Activated CD8-positive, alpha-beta T cell treated with anti-CD3 and anti-CD28 coated beads for 36 hours (primary cell): Measurements from ENCODE around the gene PKD1. TPM values are rescaled to one million over a fixed set of nuclear protein-coding genes. Genes with fewer than 3 reads are reported as not detected.
A peak's percentile ranks its signal among the peaks of the same experiment; 100 is the strongest.
"Not testable (repeated sequence)": the region's sequence is repeated elsewhere in the genome, so short reads cannot be mapped to it uniquely, and the experiment has no call there.

Experiments
- ATAC-seq: fragments of 200-7000 bp; cut with Tn5 transposase; one replicate; pipeline ENCODE4 v1.10.0; 2021; ENCODE audit warnings: mild to moderate bottlenecking, moderate library complexity
- CTCF ChIA-PET: fragments of 350-600 bp; sonication (Branson Sonifier 250); formaldehyde crosslinking; loops from one replicate; lab custom pipeline; 2021; ENCODE audit warnings: antibody characterized with exemption; lab: Charles Lee
- POLR2A ChIA-PET: fragments of 350-600 bp; sonication (Branson Sonifier 250); formaldehyde crosslinking; loops from one replicate; lab custom pipeline; 2021; ENCODE audit warnings: antibody characterized with exemption; lab: Charles Lee
- DNase-seq: peaks from one replicate; pipeline ENCODE4 v3.0.0-alpha.2; 2020
- H3K27ac Mint-ChIP-seq: one replicate; pipeline ENCODE4 v1.8.0; 2021; ENCODE audit warnings: mild to moderate bottlenecking, mixed read lengths
- H3K27me3 Mint-ChIP-seq: one replicate; pipeline ENCODE4 v1.8.0; 2021; ENCODE audit warnings: mixed read lengths
- H3K36me3 Mint-ChIP-seq: one replicate; pipeline ENCODE4 v1.8.0; 2021; ENCODE audit warnings: low read depth, mixed read lengths
- H3K4me1 Mint-ChIP-seq: one replicate; pipeline ENCODE4 v1.8.0; 2021; ENCODE audit warnings: low read depth, mixed read lengths
- H3K4me3 Mint-ChIP-seq: one replicate; pipeline ENCODE4 v1.8.0; 2021; ENCODE audit warnings: mild to moderate bottlenecking, moderate library complexity, mixed read lengths
- H3K9me3 Mint-ChIP-seq: one replicate; pipeline ENCODE4 v1.8.0; 2021; ENCODE audit warnings: mixed read lengths
- intact Hi-C: fragments of 100-400 bp; cut with micrococcal nuclease; formaldehyde crosslinking; loops from one replicate; pipeline ENCODE4 v1.10.0; 2022
- total RNA-seq, 2 experiments: library from RNA; stranded (reverse); gene quantifications; one replicate each; pipeline ENCODE4 v1.2.3, GENCODE V29; 2021
- TF ChIP-seq, protein P1 (sequence below): fragments of 200-600 bp; IDR thresholded peaks from one replicate; pipeline ENCODE4 v1.8.0; 2022; ENCODE audit warnings: antibody characterized with exemption, mild to moderate bottlenecking

Gene PKD1
- total RNA-seq, 2 experiments from 2014 or later: 74.7 to 85.1 TPM

DNA sequence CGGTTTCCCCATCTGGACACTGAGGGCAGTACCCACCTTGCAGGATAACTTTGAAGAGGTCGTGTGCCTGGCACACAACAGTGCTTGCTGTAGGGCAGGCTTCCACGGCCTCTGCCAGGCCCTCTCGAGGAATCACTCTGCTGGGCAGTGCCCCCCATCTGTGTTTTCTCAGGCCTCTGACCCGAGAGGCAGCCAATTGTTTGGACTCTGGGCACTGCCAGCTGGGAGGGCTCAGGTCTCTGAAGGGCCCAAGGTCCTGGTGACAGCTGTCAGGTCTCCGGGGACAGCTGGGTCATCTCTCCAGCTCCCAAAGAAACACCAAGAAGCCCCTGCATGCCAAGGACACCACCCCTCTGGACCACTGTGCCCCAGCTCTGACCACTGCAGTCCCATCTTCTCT is 11.7 kb upstream of the PKD1 start:
- H3K9me3 Mint-ChIP-seq: no peaks in the 10 kb centered on the region
- peaks cover 16% of the 10 kb centered on the region for H3K4me1 Mint-ChIP-seq
- ChIA-PET CTCF (interaction anchor here (0.7 kb wide), 1 partner anchor 138 kb away, joined by 3 read pairs; no protein-coding TSS in a partner anchor), POLR2A (interaction anchor here (0.6 to 5.1 kb wide), 8 partner anchors 6 to 184 kb away, joined by 3 to 63 read pairs (median 3); partner anchors contain the start of genes RPS2, TBL3 and TRAF7)
- TF ChIP-seq, protein P1, sequence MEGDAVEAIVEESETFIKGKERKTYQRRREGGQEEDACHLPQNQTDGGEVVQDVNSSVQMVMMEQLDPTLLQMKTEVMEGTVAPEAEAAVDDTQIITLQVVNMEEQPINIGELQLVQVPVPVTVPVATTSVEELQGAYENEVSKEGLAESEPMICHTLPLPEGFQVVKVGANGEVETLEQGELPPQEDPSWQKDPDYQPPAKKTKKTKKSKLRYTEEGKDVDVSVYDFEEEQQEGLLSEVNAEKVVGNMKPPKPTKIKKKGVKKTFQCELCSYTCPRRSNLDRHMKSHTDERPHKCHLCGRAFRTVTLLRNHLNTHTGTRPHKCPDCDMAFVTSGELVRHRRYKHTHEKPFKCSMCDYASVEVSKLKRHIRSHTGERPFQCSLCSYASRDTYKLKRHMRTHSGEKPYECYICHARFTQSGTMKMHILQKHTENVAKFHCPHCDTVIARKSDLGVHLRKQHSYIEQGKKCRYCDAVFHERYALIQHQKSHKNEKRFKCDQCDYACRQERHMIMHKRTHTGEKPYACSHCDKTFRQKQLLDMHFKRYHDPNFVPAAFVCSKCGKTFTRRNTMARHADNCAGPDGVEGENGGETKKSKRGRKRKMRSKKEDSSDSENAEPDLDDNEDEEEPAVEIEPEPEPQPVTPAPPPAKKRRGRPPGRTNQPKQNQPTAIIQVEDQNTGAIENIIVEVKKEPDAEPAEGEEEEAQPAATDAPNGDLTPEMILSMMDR: no peak
- H3K27ac Mint-ChIP-seq: no peak overlapping the region
- H3K4me3 Mint-ChIP-seq: no peak overlapping the region
- intact Hi-C loops: no loop called here
- peaks cover 12% of the 10 kb centered on the region for H3K36me3 Mint-ChIP-seq
- no peaks in the 10 kb centered on the region for H3K27me3 Mint-ChIP-seq
- ATAC-seq (no peak), DNase-seq (no peak)

GRCh38 chr16:2145843-2146242 is 10.1 kb upstream of the PKD1 start:
- intact Hi-C loops: no loop called here
- ChIA-PET CTCF (interaction anchor here (1.4 kb wide), 1 partner anchor 9 kb away, joined by 3 read pairs; no protein-coding TSS in a partner anchor), POLR2A (interaction anchor here (1.0 to 5.1 kb wide), 3 partner anchors 8 to 137 kb away, joined by 3 to 63 read pairs (median 4); partner anchors contain the start of gene TRAF7)
- H3K27me3 Mint-ChIP-seq: no peaks in the 10 kb centered on the region
- no peak for DNase-seq
- no peaks in the 10 kb centered on the region for H3K36me3 Mint-ChIP-seq
- TF ChIP-seq, protein P1: no peak
- no peak overlapping the region for H3K4me3 Mint-ChIP-seq
- H3K4me1 Mint-ChIP-seq: peaks cover 8% of the 10 kb centered on the region
- H3K27ac Mint-ChIP-seq: no peak overlapping the region
- no peaks in the 10 kb centered on the region for H3K9me3 Mint-ChIP-seq
- no peak for ATAC-seq

GRCh38 chr16:2143878-2144485 is 8.3 kb upstream of the PKD1 start:
- Mint-ChIP-seq H3K9me3 (no peaks in the 10 kb centered on the region), H3K4me1 (peaks cover 2% of the 10 kb centered on the region), H3K36me3 (no peaks in the 10 kb centered on the region), H3K4me3 (no peak overlapping the region), H3K27me3 (no peaks in the 10 kb centered on the region), H3K27ac (no peak overlapping the region)
- CTCF ChIA-PET: interaction anchor here (0.7 kb wide), 1 partner anchor 50 kb away, joined by 3 read pairs; no protein-coding TSS in a partner anchor
- POLR2A ChIA-PET: interaction anchor here (5.1 kb wide), 1 partner anchor 10 kb away, joined by 63 read pairs; the partner anchor contains the start of gene TRAF7
- TF ChIP-seq, protein P1: no peak
- no peak for DNase-seq
- intact Hi-C loops: no loop called here
- ATAC-seq: no peak

DNA sequence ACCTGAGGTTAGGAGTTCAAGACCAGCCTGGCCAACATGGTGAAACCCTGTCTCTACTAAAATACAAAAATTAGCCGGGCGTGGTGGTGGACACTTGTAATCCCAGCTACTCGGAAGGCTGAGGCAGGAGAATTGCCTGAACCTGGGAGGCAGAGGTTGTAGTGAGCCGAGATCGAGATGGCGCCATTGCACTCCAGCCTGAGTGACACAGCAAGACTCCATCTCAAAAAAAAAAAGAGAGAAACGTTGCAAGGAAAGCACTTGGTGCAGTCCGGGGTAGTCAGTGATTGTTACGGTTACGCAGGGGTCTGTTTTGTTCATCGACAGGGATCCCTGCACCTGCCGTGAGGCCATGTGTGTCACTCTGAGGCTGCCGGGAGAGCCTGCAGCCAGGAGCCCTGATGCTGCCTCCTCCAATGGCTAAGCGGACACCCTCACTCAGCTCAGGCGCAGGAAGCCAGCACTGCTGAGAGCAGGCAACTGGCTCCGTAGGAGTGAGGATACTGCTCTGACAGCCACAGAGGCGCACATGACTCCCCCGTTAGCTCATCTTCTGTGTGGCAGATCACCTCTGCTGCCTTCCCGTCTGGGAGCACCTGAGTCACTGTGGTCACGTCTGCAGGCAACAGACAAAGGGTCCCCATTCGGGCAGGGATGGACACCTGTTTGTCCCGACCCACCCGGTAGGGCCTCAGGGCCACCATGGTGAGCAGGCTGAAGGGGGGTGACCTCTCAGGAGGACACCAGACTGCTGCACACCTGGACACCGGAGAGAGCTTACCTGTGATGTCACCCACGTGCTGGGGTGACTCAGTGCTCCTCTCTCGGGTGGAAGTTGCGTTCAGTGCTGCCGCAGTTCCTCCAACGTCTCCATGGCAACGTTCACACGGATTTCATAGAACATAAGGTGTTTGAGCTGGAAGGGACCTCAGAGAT is 7.5 kb upstream of the PKD1 start:
- Mint-ChIP-seq H3K4me3 (no peak overlapping the region), H3K27me3 (no peaks in the 10 kb centered on the region), H3K27ac (no peak overlapping the region), H3K36me3 (no peaks in the 10 kb centered on the region), H3K4me1 (peaks cover 2% of the 10 kb centered on the region), H3K9me3 (no peaks in the 10 kb centered on the region)
- DNase-seq (peak; percentile 36), ATAC-seq (peak; percentile 36)
- TF ChIP-seq, protein P1: no peak
- intact Hi-C loops: no loop called here
- ChIA-PET POLR2A (interaction anchor here (5.1 kb wide), 1 partner anchor 10 kb away, joined by 63 read pairs; the partner anchor contains the start of gene TRAF7), CTCF (interaction anchor here (0.7 kb wide), 1 partner anchor 51 kb away, joined by 3 read pairs; no protein-coding TSS in a partner anchor)

DNA sequence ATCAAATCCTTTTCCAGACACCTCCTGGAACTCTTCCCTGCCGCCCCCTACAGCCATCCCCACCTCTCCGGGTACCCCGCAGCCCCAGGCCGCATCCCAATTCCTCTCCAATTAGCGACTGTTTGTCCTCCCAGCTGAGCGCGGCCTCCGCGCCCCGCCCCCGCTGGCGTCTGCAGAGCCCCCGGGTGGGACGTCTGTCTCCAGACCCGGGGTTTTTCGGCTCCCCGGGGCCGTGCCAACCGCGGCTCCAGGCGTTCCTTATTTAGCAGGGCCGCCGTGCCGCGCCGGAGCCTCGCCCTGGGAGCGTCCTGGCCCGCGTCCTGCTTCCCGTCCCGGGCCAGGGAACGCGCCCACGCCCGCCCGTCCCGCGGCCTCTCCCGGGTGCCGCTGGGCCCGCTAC is 627 bp downstream of the PKD1 start:
- ATAC-seq, H3K27ac Mint-ChIP-seq, CTCF ChIA-PET, H3K36me3 Mint-ChIP-seq, H3K9me3 Mint-ChIP-seq, H3K4me1 Mint-ChIP-seq, POLR2A ChIA-PET, H3K27me3 Mint-ChIP-seq, intact Hi-C loops: not testable (repeated sequence)
- peak; percentile 32 for DNase-seq
- peak overlapping the region; percentile 82 for H3K4me3 Mint-ChIP-seq

- ATAC-seq, H3K9me3 Mint-ChIP-seq, H3K4me3 Mint-ChIP-seq, H3K4me1 Mint-ChIP-seq, H3K27me3 Mint-ChIP-seq, H3K27ac Mint-ChIP-seq, H3K36me3 Mint-ChIP-seq, intact Hi-C loops, CTCF ChIA-PET, POLR2A ChIA-PET, DNase-seq: not testable (repeated sequence)
These were observed 1.9 kb downstream of the PKD1 start for GRCh38 chr16:2133797-2134196.

DNA sequence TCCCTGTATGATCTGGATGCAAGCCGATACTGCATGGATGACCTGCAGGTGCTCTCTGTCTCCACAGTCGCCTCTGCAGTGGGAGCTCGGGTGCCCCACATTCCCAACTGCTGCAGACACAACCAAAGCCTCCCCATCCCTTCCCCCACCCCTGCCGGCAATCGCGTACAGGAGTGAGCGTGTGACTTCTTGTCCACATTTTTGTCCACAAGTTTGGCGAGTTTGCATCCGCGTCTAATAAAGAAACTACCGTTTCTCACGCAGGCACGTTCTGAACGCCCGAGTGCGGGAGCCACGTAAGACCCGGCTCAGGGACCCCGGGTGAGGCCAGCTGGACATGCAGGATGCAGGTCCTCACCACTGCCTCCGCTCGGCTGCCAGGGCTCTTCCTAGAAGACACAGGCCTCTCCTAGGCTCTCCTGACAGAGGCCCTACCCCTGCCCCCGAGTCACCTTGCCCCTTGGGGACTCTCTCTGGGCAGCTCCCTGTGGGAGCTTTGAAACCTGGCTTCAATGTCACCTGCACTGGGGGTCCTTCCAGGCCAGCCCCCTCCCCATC is 5.7 kb downstream of the PKD1 start:
- H3K36me3 Mint-ChIP-seq, H3K9me3 Mint-ChIP-seq, intact Hi-C loops, H3K4me3 Mint-ChIP-seq, DNase-seq, ATAC-seq, CTCF ChIA-PET, POLR2A ChIA-PET, H3K27me3 Mint-ChIP-seq, H3K27ac Mint-ChIP-seq: not testable (repeated sequence)
- H3K4me1 Mint-ChIP-seq: peaks cover 18% of the 10 kb centered on the region
